Activated CD4-positive, alpha-beta T cell treated with anti-CD3 and anti-CD28 coated beads for 1 hour (primary cell): ENCODE measurements around the gene OSBPL3.
"Not testable (repeated sequence)": the region's sequence is repeated elsewhere in the genome, so short reads cannot be mapped to it uniquely, and the experiment has no call there.

ENCODE experiments used
- DNase-seq: peaks from one replicate; pipeline ENCODE4 v3.0.0-alpha.2; 2020

Gene OSBPL3

GRCh38 chr7:24916463-24917040 is 63.4 kb downstream of the OSBPL3 start:
- DNase-seq = no peak

GRCh38 chr7:24914465-24914859 is 65.5 kb downstream of the OSBPL3 start:
- no peak for DNase-seq

GRCh38 chr7:24913801-24914464 is 66.0 kb downstream of the OSBPL3 start:
- no peak for DNase-seq

GRCh38 chr7:24912874-24913514 is 67.0 kb downstream of the OSBPL3 start:
- no peak for DNase-seq

GRCh38 chr7:24912424-24912823 is 67.6 kb downstream of the OSBPL3 start:
- DNase-seq = no peak

GRCh38 chr7:24911213-24911603 is 68.8 kb downstream of the OSBPL3 start:
- no peak for DNase-seq

- no peak for DNase-seq
Measured at GRCh38 chr7:24910551-24911212, 69.3 kb downstream of the OSBPL3 start.

- no peak for DNase-seq
Measured at GRCh38 chr7:24908727-24909126, 71.3 kb downstream of the OSBPL3 start.

GRCh38 chr7:24908166-24908565 is 71.8 kb downstream of the OSBPL3 start:
- DNase-seq = no peak

GRCh38 chr7:24907311-24907886 is 72.6 kb downstream of the OSBPL3 start:
- no peak for DNase-seq

- DNase-seq = no peak
Measured at GRCh38 chr7:24905996-24906770, 73.8 kb downstream of the OSBPL3 start.

- DNase-seq = not testable (repeated sequence)
Measured at GRCh38 chr7:24903992-24904391, 76.0 kb downstream of the OSBPL3 start.

- DNase-seq = no peak
Measured at GRCh38 chr7:24903559-24903958, 76.4 kb downstream of the OSBPL3 start.

- no peak for DNase-seq
Measured at GRCh38 chr7:24902931-24903330, 77.0 kb downstream of the OSBPL3 start.

GRCh38 chr7:24902276-24902675 is 77.7 kb downstream of the OSBPL3 start:
- no peak for DNase-seq

GRCh38 chr7:24899905-24900304 is 80.1 kb downstream of the OSBPL3 start:
- no peak for DNase-seq

- DNase-seq = no peak
Measured at GRCh38 chr7:24899161-24899560, 80.8 kb downstream of the OSBPL3 start.

- DNase-seq = no peak
Measured at GRCh38 chr7:24898691-24899090, 81.3 kb downstream of the OSBPL3 start.

- DNase-seq = no peak
Measured at GRCh38 chr7:24896031-24896501, 83.9 kb downstream of the OSBPL3 start.

- no peak for DNase-seq
Measured at GRCh38 chr7:24894429-24895221, 85.4 kb downstream of the OSBPL3 start.

- DNase-seq = no peak
Measured at GRCh38 chr7:24891311-24891735, 88.7 kb downstream of the OSBPL3 start.

- no peak for DNase-seq
Measured at GRCh38 chr7:24889611-24890010, 90.4 kb downstream of the OSBPL3 start.
